Muscle of arm (tissue), 12 donors: ENCODE data around the gene PRR33. TPM values are rescaled to one million over a fixed set of nuclear protein-coding genes. Genes with fewer than 3 reads are reported as not detected.
"Not testable (repeated sequence)": the region's sequence is repeated elsewhere in the genome, so short reads cannot be mapped to it uniquely, and the experiment has no call there.

Experiments used
- DNase-seq: peaks from one replicate; pipeline ENCODE4 v3.0.0-alpha.2; 2013
- polyA plus RNA-seq, 12 donors: library from polyadenylated mRNA; unstranded; fragments of 120-200 nt; gene quantifications; one replicate each; pipeline ENCODE4 v1.2.1, GENCODE V29; 2013; ENCODE audit not compliant: insufficient read length in 12 of 12

Gene PRR33
- polyA plus RNA-seq, 12 donors: 1.1 to 6.9 (median 2.9) TPM; not detected in 2

- no peak for DNase-seq
Observed at GRCh38 chr11:1890856-1891830, 552 bp downstream of the PRR33 start.

GRCh38 chr11:1889941-1890855 lies 1.5 kb downstream of the PRR33 start:
- no peak for DNase-seq

GRCh38 chr11:1889224-1889930 lies 2.3 kb downstream of the PRR33 start:
- DNase-seq: no peak

GRCh38 chr11:1888811-1889210 lies 2.9 kb downstream of the PRR33 start:
- DNase-seq: no peak

- DNase-seq: no peak
Observed at GRCh38 chr11:1888347-1888753, 3.3 kb downstream of the PRR33 start.

GRCh38 chr11:1887451-1888346 lies 4.0 kb downstream of the PRR33 start:
- DNase-seq: no peak

GRCh38 chr11:1886551-1886950 lies 5.1 kb downstream of the PRR33 start:
- DNase-seq: not testable (repeated sequence)

- no peak for DNase-seq
Observed at GRCh38 chr11:1884303-1884700, 7.4 kb downstream of the PRR33 start.

GRCh38 chr11:1883346-1884302 lies 8.1 kb downstream of the PRR33 start:
- no peak for DNase-seq

- DNase-seq: peak; percentile 96
Observed at GRCh38 chr11:1882265-1883238, 9.1 kb downstream of the PRR33 start.

GRCh38 chr11:1881442-1882264 lies 10.0 kb downstream of the PRR33 start:
- DNase-seq: peak; percentile 89

- no peak for DNase-seq
Observed at GRCh38 chr11:1880746-1881441, 10.8 kb downstream of the PRR33 start.

- DNase-seq: peak; percentile 86
Observed at GRCh38 chr11:1879941-1880720, 11.6 kb downstream of the PRR33 start.

GRCh38 chr11:1879342-1879940 lies 12.3 kb downstream of the PRR33 start:
- DNase-seq: no peak
